Uterus (tissue), 4 donors: Measurements from ENCODE around the gene WDR87. TPM values are rescaled to one million over a fixed set of nuclear protein-coding genes. Genes with fewer than 3 reads are reported as not detected.

ENCODE experiments used
- DNase-seq, 2 donors: peaks; one replicate each; pipeline ENCODE4 v3.0.0-alpha.2; 2019 to 2020
- H3K27ac ChIP-seq, 2 donors: fragments of 200-600 bp; sonication (generic); 1 replicate in 1 of 2; 2 replicates in 1 of 2; pipeline ENCODE4 v1.5.1; 2016 to 2018
- H3K27me3 ChIP-seq, 2 donors: fragments of 200-600 bp; sonication (generic); one replicate each; pipeline ENCODE4 v1.5.1; 2018 to 2019; ENCODE audit warnings: control low read depth in 1 of 2
- H3K36me3 ChIP-seq, 2 donors: fragments of 200-600 bp; sonication (generic); one replicate each; pipeline ENCODE4 v1.5.1; 2019; ENCODE audit warnings: control low read depth in 1 of 2
- H3K4me1 ChIP-seq, 2 donors: fragments of 200-600 bp; sonication (generic); one replicate each; pipeline ENCODE4 v1.5.1; 2018 to 2019; ENCODE audit warnings: control low read depth in 1 of 2
- H3K4me3 ChIP-seq, 2 donors: fragments of 200-600 bp; sonication (generic); 1 replicate in 1 of 2; 2 replicates in 1 of 2; pipeline ENCODE4 v1.5.1; 2018 to 2019; ENCODE audit warnings: mild to moderate bottlenecking in 1 of 2
- H3K9me3 ChIP-seq, 2 donors: fragments of 200-600 bp; sonication (generic); one replicate each; pipeline ENCODE4 v1.5.1; 2019; ENCODE audit warnings: control low read depth in 1 of 2
- CTCF ChIP-seq, 4 experiments: fragments of 200-600 bp in 2 of 4; fragments of 450-650 bp in 2 of 4; sonication (generic) in 2 of 4; IDR thresholded peaks; one replicate each; pipeline ENCODE4 v1.5.1; 2016 to 2019; ENCODE audit warnings: antibody characterized with exemption in 4 of 4, mild to moderate bottlenecking in 2 of 4, moderate library complexity in 1 of 4
- POLR2A ChIP-seq, 2 donors: fragments of 450-650 bp; IDR thresholded peaks; one replicate each; pipeline ENCODE4 v1.6.1; 2016; ENCODE audit warnings: antibody characterized with exemption in 2 of 2, mild to moderate bottlenecking in 1 of 2, moderate library complexity in 1 of 2
- intact Hi-C: fragments of 100-400 bp; cut with DNase I; formaldehyde crosslinking; loops from one replicate; pipeline ENCODE4 v1.15.1; 2023; ENCODE audit warnings: low total_unique reads
- total RNA-seq, 4 donors: library from RNA; depleted of rRNA in 3 of 4; stranded (reverse); fragments of >200 nt in 3 of 4; gene quantifications; one replicate each; pipeline versions ENCODE4 v1.1.0 to v1.2.4, GENCODE V29; 2014 to 2023
- donor health status: DM: yes; HTN: yes; CAD: no.

The WDR87 gene
- total RNA-seq, 4 donors from 2014 or later, result not detected

DNA sequence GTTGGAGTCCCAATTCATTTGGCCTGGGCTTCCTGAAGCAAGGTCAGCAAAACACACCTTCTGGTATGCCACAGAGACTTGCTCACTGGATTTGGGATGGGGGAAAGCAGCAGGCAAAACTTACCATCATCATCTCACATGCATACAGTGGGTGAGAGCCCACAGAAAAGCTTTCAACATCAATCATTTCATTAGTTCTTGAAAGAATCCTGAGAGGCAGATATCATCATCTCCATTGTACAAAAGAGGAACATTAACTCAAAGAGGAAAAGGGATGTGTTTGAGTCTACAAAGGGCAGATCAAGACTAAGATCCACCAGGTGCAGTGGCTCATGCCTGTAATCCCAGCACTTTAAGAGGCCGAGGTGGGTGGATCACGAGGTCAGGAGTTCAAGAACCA lies 6.4 kb downstream of the WDR87 start:
- H3K36me3 ChIP-seq, result no peaks in the 10 kb centered on the region
- intact Hi-C loops, result no loop called here
- DNase-seq, result no peak
- no peaks in the 10 kb centered on the region for H3K27me3 ChIP-seq
- TF ChIP-seq CTCF (IDR thresholded peaks at IDR 0.05) (no peak), POLR2A (IDR thresholded peaks at IDR 0.05) (no peak)
- no peak overlapping the region for H3K4me3 ChIP-seq
- H3K27ac ChIP-seq, result no peak overlapping the region
- no peaks in the 10 kb centered on the region for H3K4me1 ChIP-seq
- H3K9me3 ChIP-seq, result no peaks in the 10 kb centered on the region

- no peak for DNase-seq
- Histone ChIP-seq H3K36me3 (no peaks in the 10 kb centered on the region), H3K27ac (no peak overlapping the region), H3K4me3 (no peak overlapping the region), H3K4me1 (no peaks in the 10 kb centered on the region), H3K27me3 (no peaks in the 10 kb centered on the region), H3K9me3 (no peaks in the 10 kb centered on the region)
- TF ChIP-seq POLR2A (IDR thresholded peaks at IDR 0.05) (no peak), CTCF (IDR thresholded peaks at IDR 0.05) (no peak)
- intact Hi-C loops, result no loop called here
These were observed 6.9 kb downstream of the WDR87 start for GRCh38 chr19:37899453-37899852.

DNA sequence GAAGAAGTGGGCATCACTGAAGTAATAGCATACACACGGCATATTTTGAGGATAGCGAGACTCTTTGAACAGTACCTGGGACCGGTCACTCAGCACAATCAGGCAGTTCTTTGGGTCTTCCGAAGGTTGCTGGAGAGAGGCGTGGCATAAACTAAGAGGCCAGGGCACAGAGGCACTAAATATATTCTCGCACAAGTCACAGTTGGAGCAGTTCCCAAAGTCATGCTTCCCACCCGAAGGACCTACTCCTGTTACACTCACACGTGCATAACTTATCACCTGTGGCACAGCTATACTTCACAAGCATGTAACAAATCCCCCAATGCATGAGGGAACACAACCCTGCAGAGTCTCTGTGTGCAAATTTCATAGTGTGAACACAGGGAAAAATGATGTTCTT lies 10.2 kb downstream of the WDR87 start:
- Histone ChIP-seq H3K27me3 (no peaks in the 10 kb centered on the region), H3K36me3 (no peaks in the 10 kb centered on the region), H3K27ac (no peak overlapping the region), H3K9me3 (no peaks in the 10 kb centered on the region), H3K4me3 (no peak overlapping the region), H3K4me1 (no peaks in the 10 kb centered on the region)
- DNase-seq, result no peak
- TF ChIP-seq POLR2A (IDR thresholded peaks at IDR 0.05) (no peak), CTCF (IDR thresholded peaks at IDR 0.05) (no peak)
- intact Hi-C loops, result no loop called here

DNA sequence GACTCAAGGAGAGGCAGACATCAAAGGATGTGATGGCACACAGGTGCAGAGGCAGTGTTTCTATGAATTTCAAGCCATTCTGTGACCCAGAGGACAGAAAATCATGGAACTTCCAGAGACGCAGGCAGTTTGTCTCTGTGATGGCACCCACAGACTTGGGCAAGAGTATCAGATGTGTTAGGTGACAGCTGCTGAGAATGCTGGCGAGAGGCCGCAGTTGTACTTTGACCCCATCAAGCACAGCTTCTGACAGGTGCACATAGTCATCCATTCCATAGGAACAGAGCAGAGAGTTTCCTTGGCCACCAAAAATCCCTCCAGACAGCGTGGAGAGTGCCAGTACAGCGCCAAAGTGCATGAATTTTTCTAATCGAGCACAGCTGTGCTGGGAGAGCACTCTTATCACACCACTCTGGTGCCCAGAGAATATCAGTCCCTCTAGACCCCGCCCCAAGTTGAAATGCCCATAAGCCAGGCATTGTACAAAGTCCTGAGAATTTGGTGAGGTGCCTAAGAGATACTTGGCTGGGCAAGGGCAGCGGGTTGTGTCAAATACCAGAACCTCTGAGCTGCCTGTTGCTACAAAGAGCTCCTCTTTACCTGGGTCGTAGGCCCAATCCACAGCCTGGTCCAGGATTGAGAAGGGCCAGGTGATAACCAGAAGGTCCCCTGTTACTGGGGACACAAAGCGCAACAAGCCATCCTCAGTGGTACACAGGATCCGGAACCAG lies 12.4 kb downstream of the WDR87 start:
- no peak overlapping the region for H3K4me3 ChIP-seq
- no peaks in the 10 kb centered on the region for H3K9me3 ChIP-seq
- H3K36me3 ChIP-seq, result no peaks in the 10 kb centered on the region
- no peak for DNase-seq
- intact Hi-C loops, result no loop called here
- TF ChIP-seq POLR2A (IDR thresholded peaks at IDR 0.05), result no peak
- TF ChIP-seq CTCF (IDR thresholded peaks at IDR 0.05), result no peak
- no peaks in the 10 kb centered on the region for H3K4me1 ChIP-seq
- no peaks in the 10 kb centered on the region for H3K27me3 ChIP-seq
- H3K27ac ChIP-seq, result no peak overlapping the region

DNA sequence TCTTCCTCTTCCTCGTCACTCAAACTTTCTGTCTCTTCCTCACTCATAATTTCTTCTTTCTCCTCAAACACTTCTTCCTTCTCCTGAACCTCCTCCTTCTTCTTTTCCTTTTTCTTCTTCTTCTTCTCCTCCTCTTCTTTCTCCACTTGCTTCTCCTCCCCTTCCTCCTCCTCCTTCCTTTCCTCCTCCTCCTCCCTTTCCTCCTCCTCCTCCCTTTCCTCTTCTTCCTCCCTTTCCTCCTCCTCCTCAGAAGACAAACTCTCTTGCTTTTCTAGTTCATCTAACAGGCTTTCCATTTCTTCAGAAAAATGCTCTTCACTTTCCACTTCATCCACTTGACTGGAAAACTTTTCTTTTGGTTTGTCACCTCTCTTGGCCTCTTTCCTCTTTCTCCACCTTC lies 19.8 kb downstream of the WDR87 start:
- Histone ChIP-seq H3K27ac (no peak overlapping the region), H3K4me1 (no peaks in the 10 kb centered on the region), H3K36me3 (no peaks in the 10 kb centered on the region), H3K4me3 (no peak overlapping the region), H3K27me3 (no peaks in the 10 kb centered on the region), H3K9me3 (no peaks in the 10 kb centered on the region)
- intact Hi-C loops, result no loop called here
- DNase-seq, result no peak
- TF ChIP-seq CTCF (IDR thresholded peaks at IDR 0.05) (no peak), POLR2A (IDR thresholded peaks at IDR 0.05) (no peak)
